Renal pelvis (tissue), 4 donors: Measurements from ENCODE around the gene PTPN14. TPM values are rescaled to one million over a fixed set of nuclear protein-coding genes. Genes with fewer than 3 reads are reported as not detected.

Experiments used
- DNase-seq: peaks from one replicate; pipeline ENCODE4 v3.0.0-alpha.2; 2013
- polyA plus RNA-seq, 3 donors: library from polyadenylated mRNA; unstranded; fragments of 120-200 nt; gene quantifications; one replicate each; pipeline ENCODE4 v1.2.1, GENCODE V29; 2013; ENCODE audit not compliant: insufficient read length in 3 of 3

PTPN14 gene
- polyA plus RNA-seq, 3 donors = 35.0 to 46.1 (median 41.1) TPM

GRCh38 chr1:214435867-214436266, 115.5 kb downstream of the PTPN14 start:
- DNase-seq = no peak

- no peak for DNase-seq
These were observed 119.2 kb downstream of the PTPN14 start for GRCh38 chr1:214432245-214432644.

- no peak for DNase-seq
These were observed 121.2 kb downstream of the PTPN14 start for GRCh38 chr1:214429951-214430770.

GRCh38 chr1:214427871-214428277, 123.5 kb downstream of the PTPN14 start:
- no peak for DNase-seq

GRCh38 chr1:214426426-214426812, 125.0 kb downstream of the PTPN14 start:
- DNase-seq = no peak

GRCh38 chr1:214425716-214426425, 125.5 kb downstream of the PTPN14 start:
- DNase-seq = no peak

GRCh38 chr1:214425101-214425500, 126.3 kb downstream of the PTPN14 start:
- no peak for DNase-seq

GRCh38 chr1:214423045-214423444, 128.4 kb downstream of the PTPN14 start:
- no peak for DNase-seq

GRCh38 chr1:214422137-214422671, 129.2 kb downstream of the PTPN14 start:
- DNase-seq = no peak

- no peak for DNase-seq
These were observed 130.6 kb downstream of the PTPN14 start for GRCh38 chr1:214420833-214421232.

- DNase-seq = no peak
These were observed 131.1 kb downstream of the PTPN14 start for GRCh38 chr1:214420341-214420740.

GRCh38 chr1:214419650-214420049, 131.8 kb downstream of the PTPN14 start:
- no peak for DNase-seq

- DNase-seq = no peak
These were observed 133.0 kb downstream of the PTPN14 start for GRCh38 chr1:214418391-214418790.

GRCh38 chr1:214417545-214418210, 133.7 kb downstream of the PTPN14 start:
- DNase-seq = no peak

GRCh38 chr1:214416858-214417257, 134.5 kb downstream of the PTPN14 start:
- no peak for DNase-seq

GRCh38 chr1:214416417-214416816, 135.0 kb downstream of the PTPN14 start:
- no peak for DNase-seq

GRCh38 chr1:214415131-214415530, 136.3 kb downstream of the PTPN14 start:
- no peak for DNase-seq

- no peak for DNase-seq
These were observed 136.7 kb downstream of the PTPN14 start for GRCh38 chr1:214414691-214415090.

GRCh38 chr1:214413315-214413714, 138.1 kb downstream of the PTPN14 start:
- DNase-seq = no peak

GRCh38 chr1:214404571-214405213, 146.7 kb downstream of the PTPN14 start:
- no peak for DNase-seq

- no peak for DNase-seq
These were observed 147.2 kb downstream of the PTPN14 start for GRCh38 chr1:214404154-214404553.

- no peak for DNase-seq
These were observed 148.0 kb downstream of the PTPN14 start for GRCh38 chr1:214403431-214403830.
